ENCODE data around the gene HELZ2.

Gene HELZ2

GRCh38 chr20:63598479-63599395, 24.7 kb upstream of the HELZ2 start:
- DNase-seq (no peak), ATAC-seq (no peak)

- DNase-seq, result no peak
- ATAC-seq, result no peak
Observed at GRCh38 chr20:63597651-63598478, 23.8 kb upstream of the HELZ2 start.

DNA sequence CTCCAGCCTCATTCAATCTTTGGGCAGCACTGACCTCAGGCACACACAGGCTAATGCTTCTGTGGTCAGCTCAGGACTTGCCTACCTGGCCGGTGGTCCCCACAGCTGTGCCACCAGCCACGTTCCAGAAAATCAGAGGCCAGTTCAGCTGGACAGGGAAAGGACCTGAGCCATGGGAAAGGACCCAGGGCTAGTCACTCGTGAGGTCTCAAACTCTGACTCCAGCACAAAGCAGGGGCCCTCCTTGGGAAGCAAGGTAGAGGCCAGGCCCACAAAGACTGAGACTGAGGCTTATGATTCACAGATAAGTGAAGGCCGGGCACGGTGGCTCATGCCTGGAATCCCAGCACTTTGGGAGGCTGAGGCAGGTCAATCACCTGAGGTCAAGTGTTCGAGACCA, 22.4 kb upstream of the HELZ2 start:
- DNase-seq (no peak), ATAC-seq (no peak)

DNA sequence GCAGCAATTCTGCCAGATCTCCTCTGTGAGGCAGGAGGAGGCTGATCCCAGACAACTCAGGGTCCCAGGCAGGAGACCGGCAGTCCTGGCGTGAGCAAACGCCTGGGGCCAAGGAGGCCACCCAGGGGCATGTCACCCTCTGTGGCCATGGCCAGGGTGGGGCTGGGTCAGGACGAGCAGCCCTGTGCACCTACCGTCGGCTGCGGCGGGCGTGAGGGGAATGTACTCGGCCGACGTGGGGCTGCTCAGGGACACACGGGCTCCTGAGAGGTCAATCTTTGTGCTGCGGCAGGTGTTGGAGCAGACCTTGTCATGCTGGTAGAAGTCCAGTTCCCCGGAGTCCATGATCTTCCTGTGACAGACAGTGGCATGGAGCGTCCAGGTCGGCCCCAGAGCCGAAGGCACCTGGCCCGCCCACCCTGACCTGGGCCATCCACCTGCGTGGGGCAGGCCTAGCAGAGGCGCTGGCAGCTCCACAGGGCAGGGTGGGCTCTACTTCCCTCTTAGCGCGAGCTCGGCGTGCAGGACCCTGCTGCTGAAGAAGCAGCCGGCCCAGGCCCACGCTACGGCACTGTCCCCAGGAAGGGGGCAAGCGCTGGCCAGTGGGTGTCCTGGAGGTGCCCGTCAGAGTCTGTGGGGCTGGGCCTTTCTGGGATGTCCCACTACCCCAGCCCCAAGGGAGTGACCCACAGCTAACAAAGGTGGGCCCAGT, 21.5 kb upstream of the HELZ2 start:
- ATAC-seq (no peak), DNase-seq (no peak)

DNA sequence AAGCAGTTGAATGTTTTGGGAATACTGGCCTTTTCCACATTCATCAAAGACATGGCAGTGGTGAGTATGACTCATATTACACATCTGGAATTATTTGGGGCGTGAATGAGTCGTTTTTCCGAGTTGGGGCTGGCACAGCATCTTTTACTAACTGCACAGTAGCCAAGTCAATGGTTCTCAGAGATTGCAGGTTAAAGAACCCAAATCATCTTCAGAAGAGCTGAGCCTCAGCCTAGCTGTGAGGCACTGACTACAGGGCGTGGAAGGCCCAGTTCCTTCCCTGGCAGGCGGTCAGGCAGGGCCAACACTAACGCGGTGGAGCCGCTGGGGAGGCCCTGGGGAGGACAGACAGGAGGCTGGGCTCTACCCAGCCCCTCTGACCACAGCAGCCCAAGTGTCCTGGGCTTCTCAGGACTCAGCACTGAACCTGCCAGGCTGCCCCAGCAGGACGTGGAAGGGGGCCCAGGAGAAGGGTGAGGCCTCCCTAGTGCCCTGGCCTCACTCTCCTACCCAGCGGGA, 20.1 kb upstream of the HELZ2 start:
- DNase-seq, result no peak
- no peak for ATAC-seq

GRCh38 chr20:63592661-63593060, 18.6 kb upstream of the HELZ2 start:
- no peak for ATAC-seq
- no peak for DNase-seq

DNA sequence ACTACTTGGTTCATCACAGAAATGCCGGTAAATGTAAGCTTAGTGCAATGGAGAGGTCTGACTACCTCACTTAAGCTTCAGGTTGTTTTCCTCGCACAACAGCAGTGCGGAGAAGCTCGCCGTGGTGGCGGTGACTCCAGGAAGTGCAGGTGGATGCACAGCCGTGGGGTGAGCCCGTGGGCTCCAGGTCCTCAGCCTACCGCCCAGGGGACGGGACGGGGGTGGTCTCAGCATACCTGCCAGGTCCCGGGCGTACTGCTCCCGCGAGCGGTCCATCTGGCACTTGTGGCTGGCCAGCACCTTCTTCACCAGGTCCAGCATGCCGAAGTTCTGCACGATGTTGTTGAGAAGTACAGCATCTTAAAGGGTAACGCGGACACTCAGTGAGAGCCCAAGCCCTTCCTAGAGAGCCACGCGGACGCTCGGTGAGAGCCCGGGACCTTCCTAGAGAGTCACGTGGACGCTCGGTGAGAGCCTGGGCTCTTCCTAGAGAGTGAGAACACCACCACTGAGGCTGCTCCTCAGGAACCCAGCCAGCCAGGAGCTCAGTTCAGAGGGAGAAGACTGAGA, 17.8 kb upstream of the HELZ2 start:
- DNase-seq (no peak), ATAC-seq (no peak)

DNA sequence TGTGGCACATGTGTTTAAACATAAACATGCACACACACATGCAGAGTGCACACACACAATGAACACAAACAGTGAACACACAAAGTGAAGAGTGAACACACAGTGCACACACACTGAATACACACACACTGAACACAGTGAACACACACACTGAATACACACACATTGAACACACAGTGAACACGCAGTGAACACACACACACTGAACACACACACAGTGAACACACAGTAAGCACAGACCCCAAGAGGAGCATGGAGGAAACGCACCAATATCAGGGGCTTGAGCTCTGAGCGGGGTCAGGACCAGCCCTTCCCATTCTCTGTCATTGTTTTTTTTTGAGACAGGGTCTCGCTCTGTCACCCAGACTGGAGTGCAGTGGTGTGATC, 17.1 kb upstream of the HELZ2 start:
- no peak for DNase-seq

DNA sequence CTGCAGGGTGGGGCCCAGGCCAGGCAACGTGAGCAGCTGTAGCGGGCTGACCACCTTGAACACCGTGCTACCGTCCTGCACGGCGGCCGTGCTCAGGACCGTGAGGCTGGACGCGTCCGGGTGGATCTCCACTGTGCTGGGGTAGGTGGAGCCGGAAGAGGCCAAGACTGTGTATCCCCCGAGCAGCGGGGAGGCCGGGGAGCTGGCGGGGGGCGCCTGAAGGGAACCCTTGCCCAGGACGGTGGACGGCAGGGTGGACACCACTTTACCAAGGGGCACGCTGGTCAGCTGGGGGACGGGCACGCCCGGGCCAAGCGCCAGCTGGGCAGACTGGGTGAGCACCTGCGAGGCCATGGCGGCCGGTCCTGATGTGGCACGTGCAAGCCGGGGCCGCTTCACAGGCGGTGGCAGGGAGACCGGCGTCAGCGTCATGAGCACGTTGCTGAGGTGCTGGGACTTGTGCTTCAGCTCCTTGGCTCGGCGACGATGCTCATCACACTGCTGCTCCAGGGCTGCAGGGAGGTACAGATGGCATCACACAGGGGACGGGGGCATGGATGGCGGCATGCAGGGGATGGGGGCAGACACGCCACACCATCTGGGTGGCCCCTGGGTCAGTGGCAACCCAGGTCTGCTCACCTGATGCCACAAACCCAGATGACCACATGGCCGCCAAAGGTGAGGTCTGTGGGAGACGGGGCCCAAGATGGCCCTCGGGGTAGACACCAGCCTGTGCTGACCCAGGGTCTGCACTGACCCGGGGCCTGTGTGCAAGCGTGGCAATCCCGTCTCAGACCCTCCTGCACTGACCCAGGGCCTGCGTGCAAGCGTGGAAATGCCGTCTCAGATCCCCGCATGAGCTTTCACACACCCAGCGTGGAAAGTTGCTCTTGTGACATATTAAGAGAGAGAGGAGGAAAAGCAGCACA, 16.4 kb upstream of the HELZ2 start:
- ATAC-seq (no peak), DNase-seq (no peak)

More for the DNA sequence above, 17.1 kb upstream of the HELZ2 start:
- no peak for ATAC-seq

DNA sequence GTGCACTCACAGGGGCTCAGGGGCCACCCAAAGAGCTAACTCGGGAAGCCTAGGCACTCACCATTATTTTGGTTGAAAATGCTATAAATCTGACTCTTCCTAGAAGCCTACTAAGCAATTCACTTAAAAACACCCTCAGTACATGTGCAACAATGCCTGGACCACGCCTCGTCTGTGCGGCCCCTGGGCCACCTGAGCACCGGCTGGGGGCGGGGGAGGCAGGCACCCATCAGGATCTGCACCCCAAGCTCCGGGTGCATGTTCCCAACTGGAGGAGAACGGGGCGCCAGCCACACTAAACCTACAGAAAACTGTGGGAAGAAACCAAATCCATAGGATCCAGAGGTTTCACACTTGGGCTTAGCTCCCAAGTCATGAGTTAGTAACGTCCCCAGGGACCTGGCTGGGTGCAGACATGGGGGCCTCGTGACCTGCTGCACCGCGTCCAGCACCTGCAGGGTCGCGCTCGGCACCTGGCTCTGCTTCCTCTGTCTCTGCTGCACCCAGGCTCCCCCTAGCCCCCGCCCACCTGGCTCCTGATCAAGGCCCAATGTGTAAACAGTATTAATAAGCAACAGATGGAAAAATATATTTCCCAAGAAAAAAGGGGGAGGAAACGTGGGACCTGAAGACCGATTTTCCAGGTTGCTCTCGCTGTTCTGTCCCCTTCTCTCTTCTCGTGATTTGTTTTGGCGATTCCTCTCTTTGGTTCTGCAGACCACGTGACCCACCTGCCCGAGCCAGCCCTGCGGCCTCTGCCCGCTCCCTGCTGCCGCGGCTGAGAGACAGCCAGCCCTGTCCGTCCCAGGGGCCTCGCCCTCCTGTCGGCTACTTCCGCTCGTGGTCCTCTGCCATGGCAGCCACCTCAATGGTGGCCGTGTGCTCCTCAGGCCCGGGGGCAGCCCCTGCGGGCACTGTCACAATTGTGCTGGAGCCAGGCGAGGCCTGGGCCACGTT, 15.5 kb upstream of the HELZ2 start:
- ATAC-seq (no peak), DNase-seq (no peak)

GRCh38 chr20:63588641-63589041, 14.6 kb upstream of the HELZ2 start:
- ATAC-seq (no peak), DNase-seq (no peak)

DNA sequence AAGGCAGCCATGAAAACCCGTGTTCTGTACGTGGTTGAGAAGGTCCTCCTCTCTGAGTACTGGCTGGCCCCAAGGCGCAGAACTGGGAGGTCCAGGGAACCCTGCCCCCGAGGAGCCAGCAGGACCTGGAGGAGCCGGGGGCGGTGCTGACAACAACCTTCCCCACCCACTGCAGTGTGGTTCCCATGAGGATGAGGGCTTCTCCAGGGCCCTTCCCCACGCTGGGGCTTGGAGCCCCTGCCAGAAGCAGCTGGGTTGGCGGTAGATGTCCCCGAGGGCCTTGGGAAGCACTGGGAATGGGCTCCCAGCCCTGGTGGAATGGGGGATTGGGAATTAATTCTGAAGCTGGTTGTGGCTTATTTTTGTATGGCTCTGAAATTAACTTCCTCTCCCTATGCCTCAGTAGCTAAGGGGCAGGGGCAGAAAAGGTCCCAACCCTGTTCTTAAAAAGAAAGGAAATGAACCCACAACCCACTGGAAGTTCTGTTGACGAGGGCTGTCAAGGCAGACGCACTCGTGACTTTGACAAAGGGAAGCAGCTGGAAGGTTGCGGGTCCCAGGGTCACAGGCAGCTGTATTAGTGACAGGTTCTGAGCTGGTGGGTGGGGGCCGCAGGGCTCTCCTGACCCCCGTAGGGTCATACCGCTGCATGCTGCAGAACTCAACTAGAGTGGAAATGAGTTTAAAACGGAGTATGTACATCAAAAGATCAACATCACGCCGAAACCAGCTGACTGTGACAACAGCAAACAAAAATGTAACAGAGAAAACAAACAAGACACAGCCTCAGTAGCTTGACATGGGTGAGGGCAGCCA, 13.9 kb upstream of the HELZ2 start:
- ATAC-seq, result no peak
- no peak for DNase-seq

GRCh38 chr20:63587256-63587655, 13.2 kb upstream of the HELZ2 start:
- DNase-seq, result no peak
- ATAC-seq, result no peak

- no peak for DNase-seq
- ATAC-seq, result no peak
Observed at GRCh38 chr20:63586797-63587196, 12.8 kb upstream of the HELZ2 start.

DNA sequence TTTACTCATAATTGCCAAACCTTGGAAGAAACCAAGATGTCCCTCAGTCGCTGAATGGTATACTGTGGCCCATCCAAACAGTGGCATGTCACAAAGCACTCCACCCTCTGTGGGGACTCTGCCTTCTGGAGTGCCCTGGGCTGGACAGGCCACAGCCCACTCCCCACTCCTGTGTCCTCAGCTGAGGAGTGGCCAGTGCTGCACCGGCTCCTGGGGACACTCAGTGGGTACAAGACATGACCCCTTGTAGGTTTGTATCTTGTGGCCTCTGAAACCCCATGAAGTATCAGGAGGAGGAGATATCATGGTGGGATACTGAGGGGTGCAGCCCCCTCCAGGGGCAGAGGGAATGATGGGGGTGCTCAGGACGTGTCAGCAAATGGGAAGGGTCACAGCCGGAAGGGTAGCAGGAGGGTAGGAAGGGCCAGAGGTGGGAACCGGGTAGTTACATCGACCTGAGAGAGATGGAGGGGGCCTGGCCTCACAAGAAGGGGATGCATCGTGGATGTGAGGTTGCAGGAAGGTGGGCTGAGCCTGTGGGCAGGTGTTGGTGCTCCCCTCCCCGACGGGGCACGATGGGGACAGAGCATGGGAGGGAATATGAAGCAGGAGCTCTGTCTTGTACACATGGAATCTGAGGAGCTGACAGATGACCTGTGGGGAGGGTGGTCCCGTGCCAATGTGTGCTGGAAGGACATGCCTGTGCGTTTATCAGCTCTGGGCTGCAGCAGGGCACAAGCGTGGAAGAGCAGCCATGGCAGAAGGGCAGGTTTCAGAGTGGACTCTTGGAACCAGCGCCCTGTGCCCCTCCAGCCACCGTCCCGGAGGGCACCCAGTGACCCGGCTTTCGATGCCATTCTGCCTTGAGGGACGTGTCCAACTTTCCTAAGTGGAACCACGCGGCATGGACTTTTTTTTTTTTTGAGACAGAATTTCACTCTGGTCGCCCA, 11.9 kb upstream of the HELZ2 start:
- ATAC-seq, result no peak
- no peak for DNase-seq

GRCh38 chr20:63582382-63583063, 8.5 kb upstream of the HELZ2 start:
- no peak for ATAC-seq
- DNase-seq, result no peak

Measured in stimulated activated naive CD8-positive, alpha-beta T cell treated with anti-CD3 and anti-CD28 coated beads, Interleukin-15, Interleukin-2, amounts not matched to agents 100 U/mL and 50 U/mL, for 24 hours (primary cell).